C4-2B (cell line): Measurements from ENCODE around the gene GPX3.

Source experiments
- H3K27ac ChIP-seq: fragments of 450-650 bp; 2 replicates; pipeline ENCODE4 v1.5.1; 2017
- CTCF ChIP-seq: fragments of 450-650 bp; conservative IDR thresholded peaks from 2 replicates; pipeline ENCODE4 v1.5.1; 2017; ENCODE audit warnings: mild to moderate bottlenecking
- ZFX ChIP-seq: fragments of 450-650 bp; IDR thresholded peaks from 2 replicates; pipeline ENCODE4 v1.6.1; 2017

GPX3 gene

GRCh38 chr5:151014680-151015343 lies 5.6 kb upstream of the GPX3 start:
- TF ChIP-seq ZFX (no peak), CTCF (no peak)
- peak overlapping the region; percentile 3; the same call in 1 of the 2 replicates for H3K27ac ChIP-seq

GRCh38 chr5:151015974-151016587 lies 4.3 kb upstream of the GPX3 start:
- H3K27ac ChIP-seq, result no peak overlapping the region
- TF ChIP-seq CTCF (no peak), ZFX (no peak)

- TF ChIP-seq CTCF (no peak), ZFX (no peak)
- H3K27ac ChIP-seq, result no peak overlapping the region
These were observed 3.7 kb upstream of the GPX3 start for GRCh38 chr5:151016700-151017099.

GRCh38 chr5:151017897-151018296 lies 2.5 kb upstream of the GPX3 start:
- H3K27ac ChIP-seq, result no peak overlapping the region
- TF ChIP-seq CTCF, result no peak
- no peak for TF ChIP-seq ZFX

GRCh38 chr5:151018846-151019245 lies 1.5 kb upstream of the GPX3 start:
- H3K27ac ChIP-seq, result no peak overlapping the region
- TF ChIP-seq CTCF, result no peak
- TF ChIP-seq ZFX, result no peak

- H3K27ac ChIP-seq, result no peak overlapping the region
- TF ChIP-seq ZFX, result no peak
- TF ChIP-seq CTCF, result no peak
These were observed 1.1 kb upstream of the GPX3 start for GRCh38 chr5:151019331-151019730.

GRCh38 chr5:151021746-151022145 lies 1.4 kb downstream of the GPX3 start:
- no peak for TF ChIP-seq ZFX
- TF ChIP-seq CTCF, result no peak
- H3K27ac ChIP-seq, result peak overlapping the region; percentile 86; the same call in 1 of the 2 replicates
